Thyroid gland (tissue), 4 donors: Measurements from ENCODE around the gene EIF4A3.

Experiments used
- CTCF ChIP-seq, 6 experiments: fragments of 200-600 bp in 3 of 6; fragments of 450-650 bp in 3 of 6; sonication (generic) in 3 of 6; IDR thresholded peaks; one replicate each; pipeline ENCODE4 v1.5.1; 2016 to 2019; ENCODE audit warnings: antibody characterized with exemption in 6 of 6, mild to moderate bottlenecking in 2 of 6, inconsistent platforms in 1 of 6, moderate library complexity in 1 of 6
- POLR2A ChIP-seq, 2 donors: fragments of 450-650 bp; IDR thresholded peaks; one replicate each; pipeline ENCODE4 v1.6.1; 2017; ENCODE audit warnings: antibody characterized with exemption in 2 of 2, mild to moderate bottlenecking in 2 of 2, moderate library complexity in 1 of 2

GRCh38 chr17:80142929-80143328 is 4.0 kb downstream of the EIF4A3 start:
- TF ChIP-seq CTCF (IDR thresholded peaks at IDR 0.05), result no peak
- no peak for TF ChIP-seq POLR2A (IDR thresholded peaks at IDR 0.05)
